Tibial artery (tissue), 4 donors: ENCODE data around the gene THSD4.
A peak's percentile ranks its signal among the peaks of the same experiment; 100 is the strongest.
"Not testable (repeated sequence)": the region's sequence is repeated elsewhere in the genome, so short reads cannot be mapped to it uniquely, and the experiment has no call there.

Experiments used
- DNase-seq, 2 donors: peaks; one replicate each; pipeline ENCODE4 v3.0.0-alpha.2; 2019
- H3K27ac ChIP-seq, 2 donors: fragments of 200-600 bp; sonication (generic) in 1 of 2; 1 replicate in 1 of 2; 2 replicates in 1 of 2; pipeline ENCODE4 v1.5.1; 2018 to 2019; ENCODE audit warnings: mild to moderate bottlenecking in 1 of 2
- H3K27me3 ChIP-seq, 2 donors: fragments of 200-600 bp; sonication (generic) in 1 of 2; one replicate each; pipeline versions ENCODE4 v1.5.1 to v1.6.0; 2016 to 2019
- H3K36me3 ChIP-seq, 3 donors: fragments of 200-600 bp; sonication (generic) in 2 of 3; one replicate each; pipeline ENCODE4 v1.5.1; 2016 to 2019; ENCODE audit warnings: mild to moderate bottlenecking in 2 of 3
- H3K4me1 ChIP-seq, 4 donors: fragments of 200-600 bp; sonication (generic) in 2 of 4; 1 replicate in 3 of 4; 2 replicates in 1 of 4; pipeline ENCODE4 v1.5.1; 2016 to 2019
- H3K4me3 ChIP-seq, 2 donors: fragments of 200-600 bp; sonication (generic) in 1 of 2; 1 replicate in 1 of 2; 2 replicates in 1 of 2; pipeline ENCODE4 v1.5.1; 2018 to 2019; ENCODE audit warnings: mild to moderate bottlenecking in 2 of 2
- H3K9me3 ChIP-seq, 3 donors: fragments of 200-600 bp; sonication (generic) in 1 of 3; one replicate each; pipeline ENCODE4 v1.5.1; 2016 to 2019
- intact Hi-C: fragments of 100-400 bp; cut with DNase I; formaldehyde crosslinking; loops from one replicate; pipeline ENCODE4 v1.15.0; 2023; ENCODE audit warnings: low total_unique reads
- TF ChIP-seq, protein P1 (sequence below), 2 experiments: fragments of 200-600 bp in 1 of 2; fragments of 450-650 bp in 1 of 2; IDR thresholded peaks; one replicate each; pipeline ENCODE4 v1.5.1; 2017 to 2019; ENCODE audit warnings: antibody characterized with exemption in 2 of 2, mild to moderate bottlenecking in 1 of 2, moderate library complexity in 1 of 2

The THSD4 gene

GRCh38 chr15:71313806-71314205 lies 198.5 kb downstream of the THSD4 start:
- intact Hi-C loops, result loop anchor here (10.0 kb wide), 1 partner anchor 89 kb away; no protein-coding TSS in a partner anchor
- peaks cover 0 to 16% (median 5%) of the 10 kb centered on the region in 4 donors for H3K4me1 ChIP-seq
- DNase-seq, result no peak
- H3K9me3 ChIP-seq, result no peaks in the 10 kb centered on the region
- TF ChIP-seq, protein P1, sequence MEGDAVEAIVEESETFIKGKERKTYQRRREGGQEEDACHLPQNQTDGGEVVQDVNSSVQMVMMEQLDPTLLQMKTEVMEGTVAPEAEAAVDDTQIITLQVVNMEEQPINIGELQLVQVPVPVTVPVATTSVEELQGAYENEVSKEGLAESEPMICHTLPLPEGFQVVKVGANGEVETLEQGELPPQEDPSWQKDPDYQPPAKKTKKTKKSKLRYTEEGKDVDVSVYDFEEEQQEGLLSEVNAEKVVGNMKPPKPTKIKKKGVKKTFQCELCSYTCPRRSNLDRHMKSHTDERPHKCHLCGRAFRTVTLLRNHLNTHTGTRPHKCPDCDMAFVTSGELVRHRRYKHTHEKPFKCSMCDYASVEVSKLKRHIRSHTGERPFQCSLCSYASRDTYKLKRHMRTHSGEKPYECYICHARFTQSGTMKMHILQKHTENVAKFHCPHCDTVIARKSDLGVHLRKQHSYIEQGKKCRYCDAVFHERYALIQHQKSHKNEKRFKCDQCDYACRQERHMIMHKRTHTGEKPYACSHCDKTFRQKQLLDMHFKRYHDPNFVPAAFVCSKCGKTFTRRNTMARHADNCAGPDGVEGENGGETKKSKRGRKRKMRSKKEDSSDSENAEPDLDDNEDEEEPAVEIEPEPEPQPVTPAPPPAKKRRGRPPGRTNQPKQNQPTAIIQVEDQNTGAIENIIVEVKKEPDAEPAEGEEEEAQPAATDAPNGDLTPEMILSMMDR (IDR thresholded peaks at IDR 0.05), result no peak
- H3K4me3 ChIP-seq, result no peak overlapping the region
- no peak overlapping the region for H3K27ac ChIP-seq
- no peaks in the 10 kb centered on the region for H3K27me3 ChIP-seq
- H3K36me3 ChIP-seq, result no peaks in the 10 kb centered on the region

GRCh38 chr15:71314956-71315537 lies 199.8 kb downstream of the THSD4 start:
- H3K27me3 ChIP-seq, result no peaks in the 10 kb centered on the region
- TF ChIP-seq, protein P1 (IDR thresholded peaks at IDR 0.05), result no peak
- H3K36me3 ChIP-seq, result no peaks in the 10 kb centered on the region
- no peaks in the 10 kb centered on the region for H3K9me3 ChIP-seq
- DNase-seq, result no peak
- no peak overlapping the region for H3K4me3 ChIP-seq
- intact Hi-C loops, result loop anchor here (10.0 kb wide), 1 partner anchor 90 kb away; no protein-coding TSS in a partner anchor
- H3K4me1 ChIP-seq, result peaks cover 0 to 16% (median 5%) of the 10 kb centered on the region in 4 donors
- no peak overlapping the region for H3K27ac ChIP-seq

GRCh38 chr15:71316911-71317310 lies 201.6 kb downstream of the THSD4 start:
- H3K27me3 ChIP-seq, result no peaks in the 10 kb centered on the region
- TF ChIP-seq, protein P1 (IDR thresholded peaks at IDR 0.05), result no peak
- H3K36me3 ChIP-seq, result no peaks in the 10 kb centered on the region
- H3K4me1 ChIP-seq, result peaks cover 0 to 16% (median 5%) of the 10 kb centered on the region in 4 donors
- no peak overlapping the region for H3K4me3 ChIP-seq
- peak overlapping the region; percentile 42 to 44 for H3K27ac ChIP-seq
- DNase-seq, result no peak
- intact Hi-C loops, result loop anchor here (10.0 kb wide), 1 partner anchor 92 kb away; no protein-coding TSS in a partner anchor
- no peaks in the 10 kb centered on the region for H3K9me3 ChIP-seq

DNA sequence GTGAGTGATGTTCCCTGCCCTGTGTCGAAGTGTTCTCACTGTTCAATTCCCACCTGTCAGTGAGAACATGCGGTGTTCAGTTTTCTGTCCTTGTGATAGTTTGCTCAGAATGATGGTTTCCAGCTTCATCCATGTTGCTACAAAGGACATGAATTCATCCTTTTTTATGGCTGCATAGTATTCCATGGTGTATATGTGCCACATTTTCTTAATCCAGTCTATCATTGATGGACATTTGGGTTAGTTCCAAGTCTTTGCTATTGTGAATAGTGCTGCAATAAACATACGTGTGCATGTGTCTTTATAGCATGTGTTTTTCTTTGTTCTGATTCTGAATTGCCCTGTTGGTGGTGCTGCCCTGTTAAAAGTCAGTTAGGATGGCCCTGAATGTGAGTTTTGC lies 204.2 kb downstream of the THSD4 start:
- H3K4me3 ChIP-seq, H3K36me3 ChIP-seq, H3K27ac ChIP-seq, H3K27me3 ChIP-seq, DNase-seq, H3K9me3 ChIP-seq: not testable (repeated sequence)
- intact Hi-C loops, result loop anchor here (10.0 kb wide), 1 partner anchor 95 kb away; no protein-coding TSS in a partner anchor
- peaks cover 0 to 19% (median 5%) of the 10 kb centered on the region in 4 donors for H3K4me1 ChIP-seq

GRCh38 chr15:71319935-71320334 lies 204.7 kb downstream of the THSD4 start:
- intact Hi-C loops, result loop anchor here (10.0 kb wide), 1 partner anchor 95 kb away; no protein-coding TSS in a partner anchor
- no peak overlapping the region for H3K27ac ChIP-seq
- no peak for DNase-seq

DNA sequence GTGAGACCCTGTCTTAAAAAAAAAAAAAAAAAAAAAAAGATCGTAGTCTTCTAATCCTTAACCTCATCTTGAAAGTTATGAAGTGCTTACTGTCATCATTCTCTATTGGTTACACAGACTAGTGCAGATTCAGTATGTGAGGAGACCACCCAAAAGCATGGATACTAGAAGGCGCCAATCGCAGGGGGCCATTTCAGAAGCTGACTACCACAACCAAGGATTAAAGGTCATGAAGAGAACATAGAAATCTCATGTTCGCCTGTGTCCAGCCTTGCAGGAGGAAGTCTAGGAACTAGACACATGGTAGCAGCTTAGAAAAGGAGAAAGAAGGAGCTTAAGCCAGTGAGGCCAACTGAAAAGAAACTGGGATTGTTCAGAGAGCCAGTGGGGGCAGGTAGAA lies 207.8 kb downstream of the THSD4 start:
- intact Hi-C loops, result no loop called here
- TF ChIP-seq, protein P1 (IDR thresholded peaks at IDR 0.05), result no peak
- Histone ChIP-seq H3K4me3 (no peak overlapping the region), H3K27ac (no peak overlapping the region), H3K36me3 (no peaks in the 10 kb centered on the region), H3K27me3 (no peaks in the 10 kb centered on the region), H3K4me1 (peaks cover 0 to 27% (median 9%) of the 10 kb centered on the region in 4 donors), H3K9me3 (no peaks in the 10 kb centered on the region)
- no peak for DNase-seq

More at GRCh38 chr15:71319935-71320334, 204.7 kb downstream of the THSD4 start:
- TF ChIP-seq, protein P1 (IDR thresholded peaks at IDR 0.05), result no peak
- H3K36me3 ChIP-seq, result no peaks in the 10 kb centered on the region
- H3K4me3 ChIP-seq, result no peak overlapping the region
- H3K4me1 ChIP-seq, result peaks cover 0 to 22% (median 6%) of the 10 kb centered on the region in 4 donors
- no peaks in the 10 kb centered on the region for H3K9me3 ChIP-seq
- no peaks in the 10 kb centered on the region for H3K27me3 ChIP-seq
